ENCODE measurements around the gene TMEM171. TPM values are rescaled to one million over a fixed set of nuclear protein-coding genes. Genes with fewer than 3 reads are reported as not detected.

Gene TMEM171
- total RNA-seq, 1 experiment from 2014 or later = 2.1 TPM

GRCh38 chr5:73139485-73139884, 19.1 kb downstream of the TMEM171 start:
- no peak for DNase-seq (ENCODE audit: low read depth, low spot score)
- no peaks in the 10 kb centered on the region for H3K4me1 ChIP-seq (ENCODE audit: control insufficient read depth, insufficient read depth, low read length)
- BruUV-seq (replicated peaks) = no TSS peak
- no peak overlapping the region for H3K27ac ChIP-seq (ENCODE audit: low read length)
- POLR2A ChIA-PET = no interaction called here
- TF ChIP-seq SIN3A (IDR thresholded peaks at IDR 0.05; ENCODE audit: borderline replicate concordance, insufficient read depth, low read depth, low read length) (no peak), CTCF (IDR thresholded peaks at IDR 0.05) (no peak), TCF7L2 (IDR thresholded peaks at IDR 0.05; ENCODE audit: low read depth, low read length) (no peak), POLR2AphosphoS5 (IDR thresholded peaks at IDR 0.05; ENCODE audit: low read depth, low read length) (no peak)
- no peak overlapping the region for H3K4me3 ChIP-seq (ENCODE audit: low read depth in 2 of 2, low read length in 2 of 2)
- ATAC-seq = no peak
- intact Hi-C loops (cut with micrococcal nuclease; ENCODE audit: unreplicated experiment) (no loop called here), in situ Hi-C loops (cut with HindIII; ENCODE audit: low pct_unique_long_range_greater_than_20kb, low sequenced_read_pairs) (no loop called here)
- no peaks in the 10 kb centered on the region for H3K27me3 ChIP-seq (ENCODE audit: control insufficient read depth, insufficient read depth, low read length)
- CTCF ChIA-PET = no interaction called here
- no peaks in the 10 kb centered on the region for H3K9me3 ChIP-seq (ENCODE audit: control insufficient read depth, insufficient read depth, low read depth, low read length)
- H3K36me3 ChIP-seq (ENCODE audit: control insufficient read depth, insufficient read depth, low read length) = no peaks in the 10 kb centered on the region

GRCh38 chr5:73140801-73141200, 20.4 kb downstream of the TMEM171 start:
- Histone ChIP-seq H3K27me3 (ENCODE audit: control insufficient read depth, insufficient read depth, low read length) (no peaks in the 10 kb centered on the region), H3K4me3 (ENCODE audit: low read depth in 2 of 2, low read length in 2 of 2) (no peak overlapping the region), H3K9me3 (ENCODE audit: control insufficient read depth, insufficient read depth, low read depth, low read length) (no peaks in the 10 kb centered on the region), H3K27ac (ENCODE audit: low read length) (no peak overlapping the region), H3K36me3 (ENCODE audit: control insufficient read depth, insufficient read depth, low read length) (no peaks in the 10 kb centered on the region), H3K4me1 (ENCODE audit: control insufficient read depth, insufficient read depth, low read length) (no peaks in the 10 kb centered on the region)
- ATAC-seq (no peak), DNase-seq (ENCODE audit: low read depth, low spot score) (no peak)
- in situ Hi-C loops (cut with HindIII; ENCODE audit: low pct_unique_long_range_greater_than_20kb, low sequenced_read_pairs) = no loop called here
- BruUV-seq (replicated peaks) = no TSS peak
- CTCF ChIA-PET = no interaction called here
- TF ChIP-seq TCF7L2 (IDR thresholded peaks at IDR 0.05; ENCODE audit: low read depth, low read length) (no peak), CTCF (IDR thresholded peaks at IDR 0.05) (no peak), SIN3A (IDR thresholded peaks at IDR 0.05; ENCODE audit: borderline replicate concordance, insufficient read depth, low read depth, low read length) (no peak), POLR2AphosphoS5 (IDR thresholded peaks at IDR 0.05; ENCODE audit: low read depth, low read length) (no peak), REST (IDR thresholded peaks at IDR 0.05; ENCODE audit: insufficient read depth in 1 of 2, low read depth in 2 of 2, low read length in 1 of 2) (no peak)
- POLR2A ChIA-PET = no interaction called here
- intact Hi-C loops (cut with micrococcal nuclease; ENCODE audit: unreplicated experiment) = no loop called here
